ENCODE measurements around the gene PNMA6E.

DNA sequence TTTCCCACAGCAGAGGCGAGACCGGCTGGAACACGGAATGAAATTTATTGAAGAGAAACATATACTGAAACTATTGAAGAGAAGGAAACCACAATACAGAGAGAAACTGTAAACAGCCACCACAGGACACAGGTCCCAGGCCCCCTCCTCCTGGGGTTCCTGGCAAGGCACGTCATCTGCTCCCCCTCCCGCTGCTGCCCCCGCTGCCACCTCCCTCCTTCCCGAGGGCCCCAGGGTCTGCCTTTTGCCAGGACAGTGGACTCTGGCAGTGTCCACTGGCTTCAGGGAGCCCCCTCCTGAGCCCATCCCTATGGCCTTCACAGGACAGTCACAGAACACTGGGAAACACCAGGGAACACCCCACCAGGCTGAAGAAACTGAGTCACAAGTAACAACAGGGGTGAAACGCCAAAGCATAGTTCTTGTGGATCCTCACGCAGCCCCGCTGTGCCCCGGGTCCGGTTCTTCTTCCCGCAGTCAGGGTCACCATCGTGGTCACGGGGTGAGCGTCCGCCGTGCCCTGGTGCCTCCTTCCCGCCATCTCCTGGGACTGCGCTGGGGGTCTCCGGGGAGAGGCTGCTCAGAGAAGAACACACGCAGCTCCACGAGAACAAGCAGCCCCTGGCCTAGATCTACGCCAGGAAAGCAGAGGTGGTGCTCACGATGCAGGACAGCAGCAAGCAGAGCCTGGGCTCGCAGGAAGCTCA is 5.4 kb downstream of the PNMA6E start:
- TF ChIP-seq, protein P1, sequence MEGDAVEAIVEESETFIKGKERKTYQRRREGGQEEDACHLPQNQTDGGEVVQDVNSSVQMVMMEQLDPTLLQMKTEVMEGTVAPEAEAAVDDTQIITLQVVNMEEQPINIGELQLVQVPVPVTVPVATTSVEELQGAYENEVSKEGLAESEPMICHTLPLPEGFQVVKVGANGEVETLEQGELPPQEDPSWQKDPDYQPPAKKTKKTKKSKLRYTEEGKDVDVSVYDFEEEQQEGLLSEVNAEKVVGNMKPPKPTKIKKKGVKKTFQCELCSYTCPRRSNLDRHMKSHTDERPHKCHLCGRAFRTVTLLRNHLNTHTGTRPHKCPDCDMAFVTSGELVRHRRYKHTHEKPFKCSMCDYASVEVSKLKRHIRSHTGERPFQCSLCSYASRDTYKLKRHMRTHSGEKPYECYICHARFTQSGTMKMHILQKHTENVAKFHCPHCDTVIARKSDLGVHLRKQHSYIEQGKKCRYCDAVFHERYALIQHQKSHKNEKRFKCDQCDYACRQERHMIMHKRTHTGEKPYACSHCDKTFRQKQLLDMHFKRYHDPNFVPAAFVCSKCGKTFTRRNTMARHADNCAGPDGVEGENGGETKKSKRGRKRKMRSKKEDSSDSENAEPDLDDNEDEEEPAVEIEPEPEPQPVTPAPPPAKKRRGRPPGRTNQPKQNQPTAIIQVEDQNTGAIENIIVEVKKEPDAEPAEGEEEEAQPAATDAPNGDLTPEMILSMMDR (IDR thresholded peaks at IDR 0.05; ENCODE audit: low read depth, low read length): no peak
- TF ChIP-seq POLR2A (IDR thresholded peaks at IDR 0.05; ENCODE audit: extremely low read depth, insufficient read length): no peak
- TF ChIP-seq MYC (IDR thresholded peaks at IDR 0.05; ENCODE audit: low read depth, low read length): no peak
